AML-193 (cell line): ENCODE measurements around the gene YWHAB.

Source experiments
- DNase-seq, 2 experiments: peaks; one replicate each; lab custom pipeline; 2025; lab: John Stamatoyannopoulos, UW

The YWHAB gene

GRCh38 chr20:44952731-44953130, 67.2 kb downstream of the YWHAB start:
- no peak for DNase-seq

- no peak for DNase-seq
Measured at GRCh38 chr20:44954211-44954610, 68.7 kb downstream of the YWHAB start.

GRCh38 chr20:44955270-44955669, 69.8 kb downstream of the YWHAB start:
- DNase-seq = no peak

DNA sequence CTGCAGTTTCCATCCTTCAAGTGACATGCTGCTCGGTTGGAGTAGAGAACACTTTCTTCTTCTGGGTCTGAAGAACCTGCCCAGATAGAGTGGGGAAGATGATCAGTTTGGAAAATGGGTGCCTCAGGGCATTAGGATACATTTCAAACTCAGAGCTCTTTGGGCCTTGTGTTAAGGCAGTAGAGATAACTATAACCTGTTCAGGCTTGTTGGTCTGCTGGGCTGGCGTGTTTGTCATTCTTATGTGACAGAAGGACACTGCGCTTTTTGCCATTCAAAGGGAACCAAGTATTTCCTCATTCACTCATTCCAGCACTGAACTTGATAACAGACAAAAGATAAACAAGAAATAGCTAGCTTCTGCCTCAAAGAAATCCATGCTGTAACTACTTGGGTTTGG, 70.9 kb downstream of the YWHAB start:
- no peak for DNase-seq
